GM18951 (cell line): ENCODE results near the gene CEP104.
"Not testable (repeated sequence)": the region's sequence is repeated elsewhere in the genome, so short reads cannot be mapped to it uniquely, and the experiment has no call there.

Experiments used
- POLR2A ChIP-seq: IDR thresholded peaks from 4 replicates; pipeline ENCODE4 v1.6.1; 2011; ENCODE audit warnings: mild to moderate bottlenecking; ENCODE audit not compliant: insufficient read length, insufficient read depth; ENCODE audit errors: extremely low read depth
- in situ Hi-C: fragments of 300-500 bp; cut with MboI; formaldehyde crosslinking; loops from one replicate; pipeline ENCODE4 v1.12.0; 2022; ENCODE audit warnings: low sequenced_read_pairs, mixed read lengths, inconsistent platforms; ENCODE audit not compliant: unreplicated experiment

Gene CEP104

DNA sequence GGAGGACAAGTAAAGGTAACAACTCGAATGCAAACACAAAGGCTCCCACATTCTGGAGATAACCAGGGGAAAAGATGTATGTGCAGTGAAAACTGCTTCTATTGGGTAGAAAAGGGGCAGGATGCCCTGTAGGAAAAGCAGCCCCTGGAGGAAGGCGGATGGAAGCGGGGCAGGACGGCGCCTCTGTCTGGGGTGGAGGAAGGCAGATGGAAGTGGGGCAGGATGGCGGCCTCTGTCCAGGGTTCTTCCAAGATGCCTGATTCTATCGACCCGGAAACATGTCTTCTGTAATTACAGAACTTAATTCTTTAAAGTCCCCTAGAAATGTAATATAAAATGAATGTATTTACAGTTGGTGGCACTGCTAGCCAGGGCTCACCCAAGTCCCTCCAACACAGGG lies 36.7 kb downstream of the CEP104 start:
- in situ Hi-C loops: no loop called here
- TF ChIP-seq POLR2A: no peak

DNA sequence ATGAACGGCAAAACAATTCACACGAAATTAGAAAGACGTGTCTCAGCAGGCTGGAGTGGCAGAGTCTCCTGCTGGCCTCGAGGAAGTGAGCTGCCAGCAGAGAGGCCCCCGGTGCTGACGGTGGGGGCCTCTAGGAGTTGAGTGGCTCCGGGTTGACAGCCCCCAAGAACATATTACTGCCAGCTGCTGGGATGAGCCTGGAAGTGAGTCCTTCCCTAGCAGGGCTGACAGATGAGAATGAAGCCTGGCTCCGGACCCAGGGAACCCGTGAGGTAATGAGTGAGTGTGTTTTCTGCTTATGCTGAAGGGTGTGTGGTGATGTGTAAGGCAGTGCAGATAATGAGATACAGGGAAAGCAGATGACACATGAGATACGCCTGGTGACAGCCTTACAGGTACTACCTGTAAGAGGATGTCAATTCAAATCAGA lies 37.2 kb downstream of the CEP104 start:
- in situ Hi-C loops: no loop called here
- TF ChIP-seq POLR2A: no peak

DNA sequence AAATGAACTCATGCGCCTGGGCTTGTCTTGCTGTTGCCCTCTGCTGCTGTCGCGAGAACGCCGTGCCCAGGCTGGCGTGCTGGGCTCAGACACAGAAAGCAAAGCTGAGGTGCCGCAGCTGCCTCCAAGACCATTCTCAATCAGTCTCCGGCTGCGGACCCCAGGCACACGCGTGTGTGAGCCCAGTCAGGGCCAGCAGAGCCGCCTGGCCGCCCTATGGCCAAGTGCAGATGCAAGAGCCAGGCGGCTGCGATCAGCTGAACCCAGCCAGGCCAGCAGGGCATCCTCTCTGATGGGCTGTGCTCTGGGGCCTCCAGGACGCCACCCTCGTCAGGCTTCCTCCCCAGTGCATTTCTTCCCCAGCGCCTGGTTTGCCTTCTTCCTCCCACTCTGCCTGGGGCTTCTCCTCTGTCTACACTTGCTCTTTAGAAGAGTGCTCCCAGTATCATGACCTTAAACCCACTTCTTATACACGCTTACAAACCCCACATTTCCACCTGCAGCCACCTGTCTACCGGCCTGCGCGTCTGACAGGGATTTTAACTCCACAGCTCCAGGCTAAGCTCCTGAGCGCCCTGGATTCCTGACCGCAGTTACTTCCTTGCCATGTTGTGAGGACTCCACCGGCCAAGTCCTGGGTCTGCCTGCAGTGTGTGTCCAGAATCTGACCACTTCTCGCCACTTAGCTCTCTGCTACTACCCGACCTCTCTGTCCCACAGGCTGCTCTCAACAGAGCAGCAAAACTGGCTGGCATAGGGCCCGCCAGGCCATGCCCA lies 39.0 kb downstream of the CEP104 start:
- TF ChIP-seq POLR2A: no peak
- in situ Hi-C loops: no loop called here

DNA sequence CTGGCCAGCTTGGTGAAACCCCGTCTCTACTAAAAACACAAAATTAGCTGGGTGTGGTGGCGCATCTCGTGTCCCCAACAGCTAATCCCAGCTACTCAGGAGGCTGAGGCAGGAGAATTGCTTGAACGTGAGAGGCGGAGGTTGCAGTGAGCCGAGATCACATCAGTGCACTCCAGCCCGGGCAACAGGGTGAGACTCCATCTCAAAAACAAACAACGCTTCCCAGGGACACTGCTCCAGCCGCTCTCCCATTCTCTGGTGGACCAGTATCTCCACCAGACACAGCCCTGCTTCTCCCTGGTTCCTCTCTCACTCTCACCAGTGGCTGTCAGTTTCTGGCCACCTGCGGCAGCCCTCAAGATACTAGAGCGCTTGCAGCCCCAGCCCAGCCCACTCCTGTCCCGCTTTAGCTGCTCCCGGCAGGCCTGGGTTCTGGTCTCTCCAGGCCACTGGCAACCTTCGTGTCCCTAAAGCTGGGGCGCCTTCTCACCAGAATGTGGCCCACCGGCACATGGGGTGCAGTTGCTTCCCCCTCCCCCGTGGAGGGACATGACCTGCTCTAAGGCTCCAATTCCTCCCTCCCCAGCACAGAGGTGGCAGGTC lies 39.8 kb downstream of the CEP104 start:
- in situ Hi-C loops: no loop called here
- no peak for TF ChIP-seq POLR2A

DNA sequence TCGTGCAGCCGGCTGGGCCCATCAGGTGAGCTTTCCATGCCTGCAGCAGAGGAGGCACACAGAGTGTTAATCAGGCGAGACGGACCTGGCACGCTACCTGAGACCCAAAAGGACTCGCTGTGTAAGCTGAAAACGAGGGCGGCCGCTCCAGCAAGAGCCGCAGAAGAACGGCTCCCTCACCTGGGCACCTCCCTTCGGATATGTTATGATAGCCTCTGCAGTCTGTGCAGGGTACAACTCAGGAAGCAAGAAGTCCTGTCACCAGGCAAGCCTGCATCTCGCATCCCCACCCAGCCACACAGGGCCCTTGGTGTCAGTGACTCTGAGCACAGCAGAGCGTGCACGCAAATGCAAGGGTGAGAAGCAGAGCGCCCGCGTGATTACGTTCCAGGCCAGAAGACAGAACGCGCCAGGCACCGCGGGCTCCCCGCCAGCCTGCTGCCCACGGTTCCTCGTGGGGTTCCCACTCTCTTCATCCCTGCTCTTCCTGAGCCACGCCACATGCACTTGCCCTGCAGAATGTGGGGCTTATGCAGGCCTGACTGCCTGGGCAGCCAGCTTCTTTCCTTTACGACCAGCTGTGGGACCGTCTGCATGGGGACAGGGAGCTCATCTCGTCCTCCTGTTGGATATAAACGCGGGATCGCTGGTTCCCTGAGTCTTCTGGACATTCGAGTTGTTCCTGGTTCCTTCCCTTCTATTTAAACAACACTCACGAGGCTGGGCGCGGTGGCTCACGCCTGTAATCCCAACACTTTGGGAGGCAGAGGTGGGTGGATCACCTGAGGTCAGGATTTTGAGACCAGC lies 40.5 kb downstream of the CEP104 start:
- in situ Hi-C loops: no loop called here
- no peak for TF ChIP-seq POLR2A

DNA sequence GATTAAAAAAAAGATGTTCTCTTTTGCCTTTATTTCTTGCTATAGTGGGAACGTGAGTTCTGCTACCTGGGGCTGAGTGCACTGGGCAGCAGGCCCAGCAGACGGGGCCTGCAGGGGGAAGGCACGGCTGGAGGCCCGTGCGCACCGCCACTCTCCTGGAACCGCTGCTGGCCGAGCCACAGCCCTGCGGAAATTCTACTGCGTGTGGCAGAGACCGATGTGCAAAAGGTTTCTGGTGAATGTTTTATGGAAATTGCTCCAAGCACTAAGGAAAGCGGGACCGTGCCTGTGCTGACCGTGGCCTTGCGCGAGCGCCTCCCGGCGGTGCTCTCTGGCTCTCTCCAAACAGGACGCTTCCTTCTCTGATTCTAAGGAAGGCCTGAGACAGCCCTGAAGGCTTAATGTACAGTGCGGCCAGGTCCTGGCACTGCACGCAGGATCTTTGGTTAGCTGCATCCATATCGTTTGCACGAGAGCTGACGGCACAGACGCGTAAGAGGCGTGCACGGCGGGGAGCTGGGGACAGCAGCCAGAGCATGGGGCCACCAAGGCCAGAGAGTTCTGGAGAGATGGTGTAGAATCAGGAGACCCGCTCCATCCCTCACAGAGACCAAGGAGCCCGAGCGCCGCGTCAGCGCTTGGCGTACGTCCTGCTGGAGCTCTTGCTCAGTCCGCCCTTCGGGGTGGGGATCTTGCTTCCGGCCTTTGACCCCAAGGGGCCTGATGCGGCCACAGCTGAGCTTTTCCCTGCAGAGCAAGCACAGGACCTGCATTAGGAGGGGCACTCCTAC lies 42.0 kb downstream of the CEP104 start:
- in situ Hi-C loops: no loop called here
- no peak for TF ChIP-seq POLR2A

DNA sequence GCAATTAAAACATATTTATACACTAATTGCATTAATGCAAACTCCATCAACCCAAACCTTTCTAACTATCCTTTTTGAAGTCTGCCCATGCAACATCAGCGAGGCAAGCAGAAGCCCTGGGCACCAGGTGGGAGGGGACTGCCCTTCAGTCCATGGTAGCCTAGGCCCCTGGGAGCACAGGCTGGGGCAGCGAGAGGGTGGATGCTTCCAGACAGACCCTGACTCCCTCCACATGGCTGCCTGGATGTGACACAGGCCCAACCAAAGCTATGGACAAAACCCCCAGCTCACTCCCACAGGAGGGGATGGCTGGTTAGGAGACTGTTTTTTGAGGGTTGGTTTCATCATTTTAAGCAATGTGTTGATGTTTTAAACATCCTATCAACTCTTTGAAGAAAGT lies 42.9 kb downstream of the CEP104 start:
- in situ Hi-C loops: no loop called here
- no peak for TF ChIP-seq POLR2A

DNA sequence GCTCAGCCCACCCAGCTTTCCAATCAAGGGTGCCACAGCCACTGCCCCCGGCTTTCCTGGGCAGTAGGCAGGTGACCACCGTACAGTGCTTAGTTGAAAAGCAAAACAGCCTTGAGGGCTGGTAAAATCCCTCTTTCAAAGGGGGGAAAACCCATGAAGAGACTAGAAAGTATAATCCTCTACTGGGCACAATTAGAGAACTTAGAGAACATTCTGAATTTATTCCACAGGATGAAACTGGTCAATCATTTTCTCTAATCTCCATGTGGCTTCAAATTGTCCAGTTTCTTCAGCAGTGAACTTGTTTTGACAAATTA lies 45.5 kb downstream of the CEP104 start:
- in situ Hi-C loops: no loop called here
- TF ChIP-seq POLR2A: no peak

DNA sequence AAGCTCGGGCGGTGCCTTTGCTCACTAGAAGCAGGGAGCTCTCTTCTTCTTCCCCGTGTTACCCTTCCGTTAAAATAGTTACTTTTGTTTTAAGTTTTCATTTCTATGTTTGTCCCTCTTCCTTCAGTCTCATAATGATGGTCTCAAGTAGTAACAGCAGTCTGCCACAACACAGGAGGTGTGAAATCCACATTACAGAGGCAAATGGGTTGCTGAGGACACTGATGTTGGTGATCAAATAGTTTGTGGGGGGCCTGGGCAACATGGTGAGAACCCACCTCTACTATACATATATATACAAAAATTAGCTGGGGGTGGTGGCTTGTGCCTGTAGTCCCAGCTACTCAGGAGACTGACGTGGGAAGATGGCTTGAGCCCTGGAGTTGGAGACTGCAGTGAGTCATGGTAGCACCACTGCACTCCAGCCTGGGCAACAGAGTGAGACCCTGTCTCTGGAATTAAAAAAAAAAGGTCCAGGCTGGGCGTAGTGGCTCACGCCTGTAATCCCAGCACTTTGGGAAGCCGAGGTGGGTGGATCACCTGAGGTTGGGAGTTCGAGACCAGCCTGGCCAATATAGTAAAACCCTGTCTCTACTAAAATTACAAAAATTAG lies 46.8 kb downstream of the CEP104 start:
- in situ Hi-C loops: not testable (repeated sequence)

DNA sequence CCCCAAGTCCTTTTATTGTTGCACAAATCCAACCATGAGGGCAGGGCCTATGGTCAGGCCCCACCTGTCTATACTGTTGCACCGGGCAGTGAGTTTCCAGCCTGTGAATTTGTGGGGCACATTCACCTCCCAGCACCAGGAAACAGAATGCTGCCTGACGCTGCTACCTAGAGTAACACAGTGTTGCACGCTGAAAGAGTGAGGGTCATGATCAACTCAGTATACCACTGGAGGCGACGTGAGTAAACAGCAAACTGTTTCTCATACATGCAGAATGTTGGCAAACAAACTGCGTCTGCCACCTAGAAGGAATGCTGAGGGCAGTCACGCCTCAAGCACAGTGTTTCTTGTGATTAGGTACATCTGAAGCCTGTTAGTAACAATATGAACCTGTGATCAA lies 47.3 kb downstream of the CEP104 start:
- in situ Hi-C loops: no loop called here
- no peak for TF ChIP-seq POLR2A

DNA sequence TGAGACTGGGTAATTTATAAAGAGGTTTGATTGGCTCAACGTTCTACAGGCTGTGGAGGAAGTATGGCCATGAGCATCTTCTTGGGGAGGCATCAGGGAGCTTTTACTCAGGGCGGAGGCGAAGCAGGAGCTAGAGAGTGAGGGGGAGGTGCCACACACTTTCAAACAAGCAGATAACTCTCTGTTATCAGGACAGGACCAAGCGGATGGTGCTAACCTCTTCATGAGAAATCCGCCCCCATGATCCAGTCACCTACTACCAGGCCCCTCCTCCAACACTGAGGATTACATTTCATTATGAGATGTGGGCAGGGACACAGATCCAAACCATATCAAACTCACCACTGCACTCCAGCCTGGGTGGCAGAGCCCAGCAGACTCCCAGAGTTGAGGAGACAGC lies 49.2 kb downstream of the CEP104 start:
- in situ Hi-C loops: no loop called here
- no peak for TF ChIP-seq POLR2A

DNA sequence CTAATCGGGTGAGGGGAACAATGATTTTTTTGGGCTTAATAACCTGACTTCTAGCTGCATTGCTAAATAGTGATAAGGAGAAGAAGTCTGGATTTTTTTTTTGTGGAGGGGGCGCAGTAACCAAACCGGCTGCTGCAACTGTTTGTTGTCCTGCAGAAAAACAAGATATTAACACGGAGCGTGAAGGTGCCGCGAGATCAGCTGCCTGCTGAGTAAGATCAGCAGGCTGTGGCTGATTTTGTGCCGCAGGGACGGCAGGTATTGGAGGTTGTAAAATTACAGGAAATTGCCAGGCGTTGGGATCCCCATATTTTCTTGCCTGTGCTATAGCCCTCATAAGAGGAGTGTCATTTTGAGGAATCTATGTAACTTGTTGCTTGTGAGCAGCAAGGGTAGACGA lies 52.0 kb downstream of the CEP104 start:
- in situ Hi-C loops: no loop called here
- no peak for TF ChIP-seq POLR2A

DNA sequence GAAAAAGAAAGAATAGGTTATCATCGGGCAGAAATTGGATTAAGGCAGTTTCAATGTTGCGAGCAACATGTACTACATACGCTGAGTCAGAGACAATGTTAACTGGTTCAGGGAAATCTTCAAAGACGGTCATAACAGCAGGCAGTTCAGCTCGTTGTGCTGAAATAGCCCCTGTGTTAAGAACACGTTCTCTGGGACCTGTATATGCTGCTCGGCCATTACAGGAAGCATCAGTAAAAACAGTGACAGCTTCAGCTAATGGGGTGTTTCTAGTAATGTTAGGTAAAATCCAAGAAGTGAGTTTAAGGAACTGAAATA lies 52.4 kb downstream of the CEP104 start:
- in situ Hi-C loops: not testable (repeated sequence)
